Colon (tissue), 2 donors: ENCODE measurements around the gene PLCB3.

Source experiments
- FAIRE-seq: peaks from 2 replicates; lab custom pipeline; 2012; peaks lifted over from hg19 to GRCh38; lab: Jason Lieb, UNC
- donor health status: control.
- donor health status: control.

PLCB3 gene

GRCh38 chr11:64222651-64223000, 28.7 kb upstream of the PLCB3 start:
- no peak for FAIRE-seq

- FAIRE-seq: no peak
These were observed 28.2 kb upstream of the PLCB3 start for GRCh38 chr11:64223001-64223651.

- FAIRE-seq: no peak
These were observed 27.0 kb upstream of the PLCB3 start for GRCh38 chr11:64224151-64224890.

- no peak for FAIRE-seq
These were observed 26.3 kb upstream of the PLCB3 start for GRCh38 chr11:64224891-64225607.

- FAIRE-seq: no peak
These were observed 25.5 kb upstream of the PLCB3 start, which contains the start of the genes NUDT22 and TRPT1 for GRCh38 chr11:64225608-64226506. Gene NUDT22, plus strand, starts transcription at chr11:64226274. Its CDS starts 379 bp downstream, at chr11:64226653. Gene TRPT1, minus strand, starts transcription at chr11:64226186. Its CDS starts 326 bp downstream, at chr11:64225860.

GRCh38 chr11:64226507-64227051, 24.8 kb upstream of the PLCB3 start:
- no peak for FAIRE-seq

- FAIRE-seq: no peak
These were observed 23.8 kb upstream of the PLCB3 start for GRCh38 chr11:64227405-64227956.

GRCh38 chr11:64229090-64229743, 22.1 kb upstream of the PLCB3 start:
- FAIRE-seq: no peak

- no peak for FAIRE-seq
These were observed 21.6 kb upstream of the PLCB3 start for GRCh38 chr11:64229744-64230170.

- no peak for FAIRE-seq
These were observed 21.0 kb upstream of the PLCB3 start, which contains the start of gene DNAJC4 for GRCh38 chr11:64230171-64230984. Gene DNAJC4, plus strand, starts transcription at chr11:64230548. Its CDS starts 307 bp downstream, at chr11:64230855.

- FAIRE-seq: no peak
These were observed 20.4 kb upstream of the PLCB3 start for GRCh38 chr11:64230985-64231365.

GRCh38 chr11:64231546-64231945, 19.8 kb upstream of the PLCB3 start:
- no peak for FAIRE-seq

- no peak for FAIRE-seq
These were observed 19.0 kb upstream of the PLCB3 start for GRCh38 chr11:64232182-64232966.

- FAIRE-seq: no peak
These were observed 18.4 kb upstream of the PLCB3 start for GRCh38 chr11:64232967-64233315.

GRCh38 chr11:64233913-64234586, 17.3 kb upstream of the PLCB3 start, which contains the start of gene VEGFB:
Gene VEGFB, plus strand, starts transcription at chr11:64234584. Its CDS starts 250 bp downstream, at chr11:64234834.
- no peak for FAIRE-seq

GRCh38 chr11:64234647-64235379, 16.5 kb upstream of the PLCB3 start:
- FAIRE-seq: no peak

- no peak for FAIRE-seq
These were observed 15.7 kb upstream of the PLCB3 start for GRCh38 chr11:64235437-64236161.
